ACHN (cell line): ENCODE measurements around the gene ICAM2.
"Not testable (repeated sequence)": the region's sequence is repeated elsewhere in the genome, so short reads cannot be mapped to it uniquely, and the experiment has no call there.

ENCODE experiments used
- DNase-seq: peaks from one replicate; pipeline ENCODE4 v3.0.0-alpha.2; 2015
- in situ Hi-C: cut with HindIII; loops from 2 replicates; pipeline ENCODE4 v1.10.0; 2017; ENCODE audit warnings: low sequenced_read_pairs, low pct_ligation_motif_present, low pct_unique_long_range_greater_than_20kb

Gene ICAM2

GRCh38 chr17:64019551-64019961 lies 877 bp downstream of the ICAM2 start:
- DNase-seq, in situ Hi-C loops: not testable (repeated sequence)

- in situ Hi-C loops, result no loop called here
- no peak for DNase-seq
Measured at GRCh38 chr17:64017381-64017980, 3.0 kb downstream of the ICAM2 start.

GRCh38 chr17:64016974-64017373 lies 3.5 kb downstream of the ICAM2 start:
- in situ Hi-C loops, result no loop called here
- DNase-seq, result no peak

GRCh38 chr17:64016231-64016784 lies 4.1 kb downstream of the ICAM2 start:
- in situ Hi-C loops, result no loop called here
- DNase-seq, result no peak

- no peak for DNase-seq
- in situ Hi-C loops, result no loop called here
Measured at GRCh38 chr17:64015447-64015846, 5.0 kb downstream of the ICAM2 start.

- in situ Hi-C loops, result no loop called here
- peak; percentile 16 for DNase-seq
Measured at GRCh38 chr17:64009571-64010402, 10.6 kb downstream of the ICAM2 start.

GRCh38 chr17:64008830-64009229 lies 11.6 kb downstream of the ICAM2 start:
- in situ Hi-C loops, result no loop called here
- no peak for DNase-seq

- in situ Hi-C loops, result no loop called here
- no peak for DNase-seq
Measured at GRCh38 chr17:64008346-64008745, 12.1 kb downstream of the ICAM2 start.

GRCh38 chr17:64007838-64008282 lies 12.6 kb downstream of the ICAM2 start:
- no peak for DNase-seq
- in situ Hi-C loops, result no loop called here

GRCh38 chr17:64007089-64007837 lies 13.2 kb downstream of the ICAM2 start:
- DNase-seq, in situ Hi-C loops: not testable (repeated sequence)

GRCh38 chr17:64006361-64007088 lies 13.9 kb downstream of the ICAM2 start:
- in situ Hi-C loops, result no loop called here
- no peak for DNase-seq

- in situ Hi-C loops, result no loop called here
- DNase-seq, result peak; percentile 33
Measured at GRCh38 chr17:64005734-64006167, 14.7 kb downstream of the ICAM2 start.

- no peak for DNase-seq
- in situ Hi-C loops, result no loop called here
Measured at GRCh38 chr17:64004903-64005733, 15.3 kb downstream of the ICAM2 start.

GRCh38 chr17:64004218-64004770 lies 16.1 kb downstream of the ICAM2 start:
- DNase-seq, result no peak
- in situ Hi-C loops, result no loop called here

GRCh38 chr17:64003526-64004121 lies 16.8 kb downstream of the ICAM2 start:
- DNase-seq, result no peak
- in situ Hi-C loops, result no loop called here

- no peak for DNase-seq
- in situ Hi-C loops, result no loop called here
Measured at GRCh38 chr17:64002658-64003525, 17.5 kb downstream of the ICAM2 start.
